Spleen (tissue), 11 donors: ENCODE results near the gene DCAF4L1. TPM values are rescaled to one million over a fixed set of nuclear protein-coding genes. Genes with fewer than 3 reads are reported as not detected.

Source experiments
- DNase-seq: peaks from one replicate; pipeline ENCODE4 v3.0.0-alpha.2; 2020
- H3K27ac ChIP-seq, 8 donors: fragments of 200-600 bp; sonication (generic) in 7 of 8; 1 replicate in 4 of 8; 2 replicates in 4 of 8; pipeline versions ENCODE4 v1.5.0 to v1.8.0; 2016 to 2021; ENCODE audit warnings: inconsistent platforms in 4 of 8, mild to moderate bottlenecking in 4 of 8, moderate library complexity in 1 of 8
- H3K27me3 ChIP-seq, 7 donors: fragments of 200-600 bp; sonication (generic) in 6 of 7; replicated peaks in 1 of 7; 1 replicate in 4 of 7; 2 replicates in 3 of 7; pipeline versions ENCODE4 v1.5.0 to v1.8.0; 2016 to 2021; ENCODE audit warnings: inconsistent platforms in 3 of 7, mild to moderate bottlenecking in 1 of 7
- H3K36me3 ChIP-seq, 6 donors: fragments of 200-600 bp; sonication (generic) in 5 of 6; 1 replicate in 4 of 6; 2 replicates in 2 of 6; pipeline versions ENCODE4 v1.5.0 to v1.8.0; 2016 to 2021; ENCODE audit warnings: inconsistent platforms in 2 of 6
- H3K4me1 ChIP-seq, 6 donors: fragments of 200-600 bp; sonication (generic) in 5 of 6; 1 replicate in 3 of 6; 2 replicates in 3 of 6; pipeline versions ENCODE4 v1.5.0 to v1.8.0; 2016 to 2021; ENCODE audit warnings: inconsistent platforms in 3 of 6
- H3K4me3 ChIP-seq, 8 donors: fragments of 200-600 bp; sonication (generic) in 7 of 8; 1 replicate in 4 of 8; 2 replicates in 4 of 8; pipeline versions ENCODE4 v1.5.0 to v1.8.0; 2016 to 2021; ENCODE audit warnings: inconsistent platforms in 4 of 8, mild to moderate bottlenecking in 4 of 8, moderate library complexity in 2 of 8
- H3K9me3 ChIP-seq, 8 donors: fragments of 200-600 bp; sonication (generic) in 7 of 8; 1 replicate in 4 of 8; 2 replicates in 4 of 8; pipeline versions ENCODE4 v1.5.0 to v1.8.0; 2016 to 2021; ENCODE audit warnings: inconsistent platforms in 4 of 8
- CTCF ChIP-seq, 11 experiments: fragments of 200-600 bp in 7 of 11; fragments of 450-650 bp in 4 of 11; sonication (generic) in 4 of 11; IDR thresholded peaks in 8 of 11; conservative IDR thresholded peaks in 3 of 11; 1 replicate in 7 of 11; 2 replicates in 4 of 11; pipeline versions ENCODE4 v1.4.0 to v1.8.0; 2016 to 2021; ENCODE audit warnings: antibody characterized with exemption in 11 of 11, inconsistent platforms in 4 of 11, mild to moderate bottlenecking in 1 of 11
- POLR2A ChIP-seq, 3 donors: fragments of 450-650 bp; IDR thresholded peaks; one replicate each; pipeline ENCODE4 v1.5.1; 2017; ENCODE audit warnings: antibody characterized with exemption in 3 of 3, mild to moderate bottlenecking in 1 of 3
- POLR2AphosphoS5 ChIP-seq, 3 donors: sonication (generic); formaldehyde crosslinking; IDR thresholded peaks; one replicate each; pipeline ENCODE4 v1.5.1; 2017; ENCODE audit warnings: antibody characterized with exemption in 3 of 3
- WGBS, 5 donors: extraction: QIAGEN DNeasy Blood & Tissue Kit in 3 of 5; methylation state at CpG; one replicate each; pipeline versions ENCODE4 v1.1.5 to v1.1.7; 2013 to 2018; 5-methylcytosine and 5-hydroxymethylcytosine counted together
- intact Hi-C: fragments of 100-400 bp; cut with DNase I; formaldehyde crosslinking; loops from one replicate; pipeline ENCODE4 v1.15.0; 2023; ENCODE audit warnings: low total_unique reads
- polyA plus RNA-seq, 3 donors: library from polyadenylated mRNA; stranded (reverse); fragments of 200-250 nt; gene quantifications; one replicate each; pipeline ENCODE4 v1.2.1, GENCODE V29; 2013
- total RNA-seq, 7 donors: library from RNA; depleted of rRNA in 3 of 7; stranded (reverse); fragments of >200 nt in 3 of 7; fragmentation: NEBNext Ultra II Directional in 4 of 7; extraction: Animal tissue kit (Norgen Biotek cat#: 25700) in 4 of 7; gene quantifications; one replicate each; pipeline versions ENCODE4 v1.1.0 to v1.2.1, GENCODE V29; 2016 to 2021
- donor health status: healthy with polysubstance abuse.
- donor health status: DM: no; HTN: no; CAD: no; lungs with moderate emphysema.
- donor health status: DM: no; HTN: no; CAD: no.
- donor health status: Bipolar disorder and iron deficiency.
- donor health status: healthy.
- donor health status: DM: no; HTN: no; CAD: no.
- donor health status: DM: yes; HTN: yes; CAD: no.

DCAF4L1 gene
- total and polyA plus RNA-seq, 10 donors, result 0.15 to 2.5 (median 0.49) TPM

GRCh38 chr4:41934901-41935651 lies 46.5 kb upstream of the DCAF4L1 start, which contains the start of gene TMEM33:
TSS of gene TMEM33 (plus strand) at chr4:41935429. CDS start at chr4:41935485, 56 bp downstream.
- WGBS, 5 donors, result 2% methylated on average over 33 to 49 of the region's 49 CpGs
- intact Hi-C loops, result no loop called here
- Histone ChIP-seq H3K4me1 (peaks cover 15 to 62% (median 41%) of the 10 kb centered on the region in 6 donors), H3K9me3 (no peaks in the 10 kb centered on the region), H3K27ac (peak within 1 kb of the TSS; percentile 64 to 94 (median 88)), H3K27me3 (no peaks in the 10 kb centered on the region), H3K36me3 (peaks cover 0 to 18% (median 5%) of the 10 kb centered on the region in 6 donors), H3K4me3 (peak within 1 kb of the TSS; percentile 85 to 100 (median 97))
- TF ChIP-seq POLR2AphosphoS5 (IDR thresholded peaks at IDR 0.05) (peak; percentile 95 to 98 (median 95)), CTCF (IDR thresholded peaks at IDR 0.05 in 8 of 11, conservative IDR thresholded peaks at IDR 0.05 in 3 of 11) (peak in 5 of 11 experiments; percentile 24 to 45 (median 43)), POLR2A (IDR thresholded peaks at IDR 0.05) (peak; percentile 33 to 66 (median 42))
- DNase-seq, result peak; percentile 93

GRCh38 chr4:41935652-41936021 lies 45.9 kb upstream of the DCAF4L1 start:
- no peak for TF ChIP-seq POLR2AphosphoS5 (IDR thresholded peaks at IDR 0.05)
- H3K27me3 ChIP-seq, result no peaks in the 10 kb centered on the region
- 1 to 4% (median 3%) methylated on average over 12 of the region's 12 CpGs for WGBS, 5 donors
- no peaks in the 10 kb centered on the region for H3K9me3 ChIP-seq
- H3K27ac ChIP-seq, result peak overlapping the region; percentile 64 to 94 (median 88)
- peaks cover 15 to 67% (median 41%) of the 10 kb centered on the region in 6 donors for H3K4me1 ChIP-seq
- peak overlapping the region; percentile 85 to 100 (median 97) for H3K4me3 ChIP-seq
- DNase-seq, result no peak
- peaks cover 0 to 24% (median 7%) of the 10 kb centered on the region in 6 donors for H3K36me3 ChIP-seq
- intact Hi-C loops, result no loop called here

- peak overlapping the region in 1 of 8 donors; percentile 2 for H3K4me3 ChIP-seq
- H3K27ac ChIP-seq, result peak overlapping the region in 7 of 8 donors; percentile 37 to 79 (median 68)
- no peaks in the 10 kb centered on the region for H3K27me3 ChIP-seq
- DNase-seq, result no peak
- TF ChIP-seq POLR2A (IDR thresholded peaks at IDR 0.05), result no peak
- TF ChIP-seq POLR2AphosphoS5 (IDR thresholded peaks at IDR 0.05), result peak in 1 of 3 donors; percentile 34
- no peaks in the 10 kb centered on the region for H3K9me3 ChIP-seq
- peaks cover 15 to 78% (median 41%) of the 10 kb centered on the region in 6 donors for H3K4me1 ChIP-seq
- WGBS, 5 donors, result 61 to 81% (median 64%) methylated on average over 3 of the region's 3 CpGs
- intact Hi-C loops, result no loop called here
- peaks cover 0 to 58% (median 14%) of the 10 kb centered on the region in 6 donors for H3K36me3 ChIP-seq
Measured at GRCh38 chr4:41939016-41939626, 42.4 kb upstream of the DCAF4L1 start.

GRCh38 chr4:41940834-41941233 lies 40.7 kb upstream of the DCAF4L1 start:
- H3K4me3 ChIP-seq, result no peak overlapping the region
- TF ChIP-seq CTCF (IDR thresholded peaks at IDR 0.05 in 8 of 11, conservative IDR thresholded peaks at IDR 0.05 in 3 of 11), result no peak
- TF ChIP-seq POLR2AphosphoS5 (IDR thresholded peaks at IDR 0.05), result no peak
- TF ChIP-seq POLR2A (IDR thresholded peaks at IDR 0.05), result no peak
- peaks cover 0 to 76% (median 29%) of the 10 kb centered on the region in 6 donors for H3K36me3 ChIP-seq
- intact Hi-C loops, result no loop called here
- H3K9me3 ChIP-seq, result no peaks in the 10 kb centered on the region
- H3K4me1 ChIP-seq, result peaks cover 14 to 65% (median 34%) of the 10 kb centered on the region in 6 donors
- no peak overlapping the region for H3K27ac ChIP-seq
- H3K27me3 ChIP-seq, result no peaks in the 10 kb centered on the region
- DNase-seq, result no peak

- no peak for TF ChIP-seq POLR2AphosphoS5 (IDR thresholded peaks at IDR 0.05)
- TF ChIP-seq CTCF (IDR thresholded peaks at IDR 0.05 in 8 of 11, conservative IDR thresholded peaks at IDR 0.05 in 3 of 11), result no peak
- no peak for TF ChIP-seq POLR2A (IDR thresholded peaks at IDR 0.05)
- Histone ChIP-seq H3K9me3 (no peaks in the 10 kb centered on the region), H3K36me3 (peaks cover 0 to 100% (median 39%) of the 10 kb centered on the region in 6 donors), H3K27me3 (no peaks in the 10 kb centered on the region), H3K4me1 (peaks cover 0 to 38% (median 8%) of the 10 kb centered on the region in 6 donors), H3K27ac (no peak overlapping the region), H3K4me3 (no peak overlapping the region)
- DNase-seq, result no peak
- intact Hi-C loops, result no loop called here
- 80 to 93% (median 89%) methylated on average over 2 of the region's 2 CpGs for WGBS, 5 donors
Measured at GRCh38 chr4:41943506-41943905, 38.0 kb upstream of the DCAF4L1 start.
